B cell (primary cell): ENCODE data around the gene CAMK2B. TPM values are rescaled to one million over a fixed set of nuclear protein-coding genes. Genes with fewer than 3 reads are reported as not detected.
A peak's percentile ranks its signal among the peaks of the same experiment; 100 is the strongest.

Source experiments
- ATAC-seq: fragments of 200-7000 bp; cut with Tn5 transposase; one replicate; pipeline ENCODE4 v1.10.0; 2021; ENCODE audit warnings: low read depth, mild to moderate bottlenecking, moderate number of reproducible peaks, moderate library complexity
- CTCF ChIA-PET: fragments of 350-600 bp; sonication (Branson Sonifier 250); formaldehyde crosslinking; loops from one replicate; lab custom pipeline; 2021; ENCODE audit warnings: antibody characterized with exemption, inconsistent platforms; lab: Charles Lee
- POLR2A ChIA-PET: fragments of 350-600 bp; sonication (Branson Sonifier 250); formaldehyde crosslinking; loops from one replicate; lab custom pipeline; 2021; ENCODE audit warnings: antibody characterized with exemption; lab: Charles Lee
- DNase-seq: peaks from one replicate; pipeline ENCODE4 v3.0.0; 2013
- H2AFZ ChIP-seq: 2 replicates; pipeline ENCODE4 v1.6.1; 2012; ENCODE audit warnings: mild to moderate bottlenecking, low read depth, low read length; ENCODE audit not compliant: insufficient read depth, poor library complexity, severe bottlenecking
- H3K27ac ChIP-seq, 2 donors: 1 replicate in 1 of 2; 2 replicates in 1 of 2; pipeline ENCODE4 v1.5.1; 2012 to 2013; ENCODE audit warnings: low read length in 2 of 2, mild to moderate bottlenecking in 2 of 2, moderate library complexity in 1 of 2
- H3K27me3 ChIP-seq, 4 experiments: fragments of 200-600 bp in 1 of 4; sonication (generic) in 1 of 4; replicated peaks in 1 of 4; 1 replicate in 2 of 4; 2 replicates in 2 of 4; pipeline versions ENCODE4 v1.6.1 to v1.7.0; 2013 to 2016; ENCODE audit warnings: low read length in 3 of 4, mild to moderate bottlenecking in 2 of 4, mixed read lengths in 1 of 4, moderate library complexity in 1 of 4; ENCODE audit not compliant: insufficient read depth in 4 of 4, control insufficient read depth in 3 of 4; ENCODE audit errors: control extremely low read depth in 1 of 4
- H3K36me3 ChIP-seq, 2 experiments: replicated peaks in 1 of 2; 1 replicate in 1 of 2; 2 replicates in 1 of 2; pipeline versions ENCODE4 v1.6.1 to v1.7.1; 2013; ENCODE audit warnings: low read length in 1 of 2; ENCODE audit not compliant: insufficient read depth in 2 of 2, control insufficient read depth in 1 of 2; ENCODE audit errors: control extremely low read depth in 1 of 2, extremely low read depth in 1 of 2
- H3K4me1 ChIP-seq, 2 donors: fragments of 200-600 bp in 1 of 2; sonication (generic) in 1 of 2; 1 replicate in 1 of 2; 2 replicates in 1 of 2; pipeline versions ENCODE4 v1.5.1 to v1.6.1; 2013 to 2017; ENCODE audit warnings: low read length in 2 of 2; ENCODE audit not compliant: control insufficient read depth in 2 of 2, insufficient read depth in 2 of 2
- H3K4me2 ChIP-seq: replicated peaks from 2 replicates; pipeline ENCODE3; 2012; ENCODE audit warnings: mild to moderate bottlenecking, low read depth, low read length; ENCODE audit not compliant: poor library complexity, severe bottlenecking
- H3K4me3 ChIP-seq, 5 experiments: fragments of 200-600 bp in 1 of 5; sonication (generic) in 1 of 5; 1 replicate in 3 of 5; 2 replicates in 2 of 5; pipeline versions ENCODE4 v1.5.1 to v1.7.0; 2011 to 2016; ENCODE audit warnings: low read length in 4 of 5, mild to moderate bottlenecking in 4 of 5, low read depth in 2 of 5, control low read depth in 1 of 5, moderate library complexity in 1 of 5; ENCODE audit not compliant: insufficient read depth in 1 of 5; ENCODE audit errors: control extremely low read depth in 1 of 5, extremely low read depth in 1 of 5
- H3K79me2 ChIP-seq: fragments of 200-600 bp; sonication (generic); one replicate; pipeline ENCODE4 v1.6.0; 2016; ENCODE audit warnings: low read length; ENCODE audit not compliant: control insufficient read depth, insufficient read depth
- H3K9ac ChIP-seq: fragments of 200-600 bp; sonication (generic); 2 replicates; pipeline ENCODE4 v1.6.1; 2017; ENCODE audit warnings: mild to moderate bottlenecking, low read length, moderate library complexity
- H3K9me3 ChIP-seq, 3 donors: one replicate each; pipeline versions ENCODE4 v1.6.1 to v1.7.1; 2013; ENCODE audit warnings: low read length in 2 of 3; ENCODE audit not compliant: control insufficient read depth in 2 of 3, insufficient read depth in 1 of 3; ENCODE audit errors: control extremely low read depth in 1 of 3
- H4K20me1 ChIP-seq: 2 replicates; pipeline ENCODE4 v1.6.0; 2012; ENCODE audit warnings: mild to moderate bottlenecking, low read length; ENCODE audit not compliant: insufficient read depth, control insufficient read depth, poor library complexity, severe bottlenecking
- H3K27ac Mint-ChIP-seq: one replicate; pipeline ENCODE4 v1.8.0; 2021; ENCODE audit warnings: mixed read lengths
- H3K27me3 Mint-ChIP-seq: one replicate; pipeline ENCODE4 v1.8.0; 2021; ENCODE audit warnings: mixed read lengths
- H3K4me1 Mint-ChIP-seq: one replicate; pipeline ENCODE4 v1.8.0; 2021; ENCODE audit warnings: mixed read lengths
- H3K4me3 Mint-ChIP-seq: one replicate; pipeline ENCODE4 v1.8.0; 2021; ENCODE audit warnings: mixed read lengths
- H3K9me3 Mint-ChIP-seq: one replicate; pipeline ENCODE4 v1.8.0; 2022; ENCODE audit warnings: mixed read lengths; ENCODE audit not compliant: insufficient read depth
- EZH2 ChIP-seq: IDR thresholded peaks from 2 replicates; pipeline ENCODE4 v1.6.1; 2012; ENCODE audit warnings: borderline replicate concordance, low read depth, mild to moderate bottlenecking, moderate library complexity, low read length; ENCODE audit not compliant: insufficient read depth, poor library complexity, severe bottlenecking
- WGBS: methylation state at CpG from one replicate; pipeline ENCODE4 v1.1.5; 2013; ENCODE audit warnings: missing lambda C conversion rate; ENCODE audit not compliant: insufficient coverage; 5-methylcytosine and 5-hydroxymethylcytosine counted together
- intact Hi-C: fragments of 100-400 bp; cut with micrococcal nuclease; formaldehyde crosslinking; loops from one replicate; pipeline ENCODE4 v1.10.0; 2022
- polyA plus RNA-seq: library from polyadenylated mRNA; depleted of rRNA; stranded (reverse); fragments of >200 nt; gene quantifications from 2 replicates; pipeline ENCODE4 v1.2.3, GENCODE V29; 2012
- total RNA-seq, 2 donors: library from RNA; stranded (reverse); fragments of 120-200 nt in 1 of 2; gene quantifications; 1 replicate in 1 of 2; 2 replicates in 1 of 2; pipeline versions ENCODE4 v1.2.3 to v1.2.4, GENCODE V29; 2013 to 2022
- TF ChIP-seq, protein P1 (sequence below): fragments of 200-600 bp; IDR thresholded peaks from one replicate; pipeline ENCODE4 v1.8.0; 2022; ENCODE audit warnings: antibody characterized with exemption, mild to moderate bottlenecking

The CAMK2B gene
- total and polyA plus RNA-seq, 2 donors (not counting 1 experiment from before 2014, with no cell fraction given): 0.42 TPM; not detected in 1

DNA sequence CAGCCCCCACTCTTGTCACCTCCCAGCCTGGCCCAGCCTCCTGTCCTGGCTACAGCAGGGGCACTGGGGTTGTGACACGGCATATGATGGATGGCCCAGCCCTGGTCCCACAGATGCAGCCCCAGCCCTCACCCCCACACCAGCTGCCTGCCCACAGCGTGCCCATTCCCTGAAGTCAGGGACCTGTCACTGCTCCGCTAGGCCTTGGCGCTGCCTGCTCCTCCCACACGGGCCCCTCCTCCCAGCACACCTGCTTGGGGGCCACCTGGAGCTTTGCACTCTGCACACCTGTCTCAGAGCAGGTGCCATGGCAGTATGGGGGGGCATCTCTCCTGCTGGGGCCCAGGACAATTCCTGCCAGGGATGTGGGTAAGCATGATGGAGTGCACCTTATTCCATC lies 139.7 kb downstream of the CAMK2B start:
- H3K9ac ChIP-seq: no peak overlapping the region
- no peak overlapping the region for H3K4me3 Mint-ChIP-seq
- no peak for DNase-seq
- ChIA-PET CTCF (no interaction called here), POLR2A (interaction anchor here (0.8 kb wide), 1 partner anchor 15 kb away, joined by 3 read pairs; no protein-coding TSS in a partner anchor)
- ATAC-seq: no peak
- H3K4me1 Mint-ChIP-seq: no peaks in the 10 kb centered on the region
- H3K27ac Mint-ChIP-seq: no peak overlapping the region
- no peak for TF ChIP-seq EZH2
- TF ChIP-seq, protein P1, sequence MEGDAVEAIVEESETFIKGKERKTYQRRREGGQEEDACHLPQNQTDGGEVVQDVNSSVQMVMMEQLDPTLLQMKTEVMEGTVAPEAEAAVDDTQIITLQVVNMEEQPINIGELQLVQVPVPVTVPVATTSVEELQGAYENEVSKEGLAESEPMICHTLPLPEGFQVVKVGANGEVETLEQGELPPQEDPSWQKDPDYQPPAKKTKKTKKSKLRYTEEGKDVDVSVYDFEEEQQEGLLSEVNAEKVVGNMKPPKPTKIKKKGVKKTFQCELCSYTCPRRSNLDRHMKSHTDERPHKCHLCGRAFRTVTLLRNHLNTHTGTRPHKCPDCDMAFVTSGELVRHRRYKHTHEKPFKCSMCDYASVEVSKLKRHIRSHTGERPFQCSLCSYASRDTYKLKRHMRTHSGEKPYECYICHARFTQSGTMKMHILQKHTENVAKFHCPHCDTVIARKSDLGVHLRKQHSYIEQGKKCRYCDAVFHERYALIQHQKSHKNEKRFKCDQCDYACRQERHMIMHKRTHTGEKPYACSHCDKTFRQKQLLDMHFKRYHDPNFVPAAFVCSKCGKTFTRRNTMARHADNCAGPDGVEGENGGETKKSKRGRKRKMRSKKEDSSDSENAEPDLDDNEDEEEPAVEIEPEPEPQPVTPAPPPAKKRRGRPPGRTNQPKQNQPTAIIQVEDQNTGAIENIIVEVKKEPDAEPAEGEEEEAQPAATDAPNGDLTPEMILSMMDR: no peak
- H4K20me1 ChIP-seq: no peaks in the 10 kb centered on the region
- peaks cover 2% of the 10 kb centered on the region for H3K9me3 Mint-ChIP-seq
- H3K27ac ChIP-seq: no peak overlapping the region
- H3K4me2 ChIP-seq: no peak overlapping the region
- intact Hi-C loops: no loop called here
- no peaks in the 10 kb centered on the region for H3K4me1 ChIP-seq
- no peak overlapping the region for H2AFZ ChIP-seq
- peaks cover 0 to 6% (median 0%) of the 10 kb centered on the region in 4 experiments for H3K27me3 ChIP-seq
- H3K27me3 Mint-ChIP-seq: peaks cover 17% of the 10 kb centered on the region
- no peaks in the 10 kb centered on the region for H3K36me3 ChIP-seq
- no peak overlapping the region for H3K4me3 ChIP-seq
- H3K9me3 ChIP-seq: peaks cover 0 to 8% (median 0%) of the 10 kb centered on the region in 3 donors
- H3K79me2 ChIP-seq: no peaks in the 10 kb centered on the region
- WGBS: 83% methylated on average over 2 of the region's 5 CpGs

DNA sequence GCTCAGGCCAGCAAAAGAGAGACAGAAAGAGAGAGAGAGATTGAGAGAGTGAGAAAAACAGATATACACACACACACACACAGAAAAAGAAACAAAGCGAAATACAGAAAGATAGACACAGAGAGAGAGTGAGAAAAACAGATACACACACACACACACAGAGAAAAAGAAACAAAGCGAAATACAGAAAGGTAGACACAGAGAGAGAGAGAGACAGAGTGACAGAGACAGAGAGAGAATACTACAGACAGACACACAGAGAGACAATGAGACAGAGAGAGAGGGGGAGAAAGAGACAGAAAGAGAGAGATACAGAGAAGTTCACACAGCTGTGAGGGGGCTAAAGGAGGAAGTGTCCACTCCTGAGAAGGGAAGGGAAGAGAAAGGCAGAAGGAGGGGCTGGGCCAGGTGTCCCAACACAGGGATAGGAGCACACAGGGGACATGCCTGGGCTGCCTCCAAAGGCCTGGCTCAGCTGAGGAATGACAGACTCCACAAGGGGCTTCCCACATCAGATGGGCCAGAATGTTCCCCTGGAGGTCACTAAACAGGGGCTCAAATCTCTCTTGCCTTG lies 140.4 kb downstream of the CAMK2B start:
- no peaks in the 10 kb centered on the region for H3K4me1 Mint-ChIP-seq
- H3K9ac ChIP-seq: no peak overlapping the region
- peaks cover 14% of the 10 kb centered on the region for H3K27me3 Mint-ChIP-seq
- H3K27me3 ChIP-seq: peaks cover 0 to 6% (median 0%) of the 10 kb centered on the region in 4 experiments
- ATAC-seq: no peak
- no peaks in the 10 kb centered on the region for H3K4me1 ChIP-seq
- ChIA-PET CTCF (no interaction called here), POLR2A (no interaction called here)
- no peak overlapping the region for H3K4me3 ChIP-seq
- no peak overlapping the region for H3K4me2 ChIP-seq
- intact Hi-C loops: no loop called here
- no CpG with 5 or more reads among the region's 2 CpGs for WGBS
- H3K4me3 Mint-ChIP-seq: no peak overlapping the region
- H3K9me3 ChIP-seq: peaks cover 0 to 8% (median 0%) of the 10 kb centered on the region in 3 donors
- H3K79me2 ChIP-seq: no peaks in the 10 kb centered on the region
- no peak for DNase-seq
- H3K27ac ChIP-seq: no peak overlapping the region
- no peak overlapping the region for H3K27ac Mint-ChIP-seq
- H3K36me3 ChIP-seq: no peaks in the 10 kb centered on the region
- TF ChIP-seq, protein P1: no peak
- TF ChIP-seq EZH2: no peak
- peak overlapping the region; percentile 1 for H2AFZ ChIP-seq
- peaks cover 2% of the 10 kb centered on the region for H3K9me3 Mint-ChIP-seq
- H4K20me1 ChIP-seq: no peaks in the 10 kb centered on the region
